HG03108 (cell line): ENCODE results near the gene LYPD6.
"Not testable (repeated sequence)": the region's sequence is repeated elsewhere in the genome, so short reads cannot be mapped to it uniquely, and the experiment has no call there.

Experiments used
- ATAC-seq: cut with Tn5 transposase; IDR thresholded peaks from one replicate; pipeline ENCODE4 v1.9.1; 2021; ENCODE audit warnings: moderate library complexity; ENCODE audit not compliant: unreplicated experiment

The LYPD6 gene

GRCh38 chr2:149490296-149490695, 159.9 kb downstream of the LYPD6 start:
- ATAC-seq: no peak

- no peak for ATAC-seq
Observed at GRCh38 chr2:149492923-149493322, 162.5 kb downstream of the LYPD6 start.

- ATAC-seq: not testable (repeated sequence)
Observed at GRCh38 chr2:149499204-149499603, 168.8 kb downstream of the LYPD6 start.

GRCh38 chr2:149506808-149507207, 176.4 kb downstream of the LYPD6 start:
- ATAC-seq: not testable (repeated sequence)

- ATAC-seq: no peak
Observed at GRCh38 chr2:149507974-149508373, 177.6 kb downstream of the LYPD6 start.

- ATAC-seq: no peak
Observed at GRCh38 chr2:149513461-149513860, 183.1 kb downstream of the LYPD6 start.
